Suprapubic skin (tissue), 4 donors: ENCODE results near the gene CDH15. TPM values are rescaled to one million over a fixed set of nuclear protein-coding genes. Genes with fewer than 3 reads are reported as not detected.

Source experiments
- DNase-seq, 2 donors: peaks; one replicate each; pipeline ENCODE4 v3.0.0-alpha.2; 2019; ENCODE audit warnings: low spot score in 2 of 2
- H3K27ac ChIP-seq: fragments of 200-600 bp; sonication (generic); one replicate; pipeline ENCODE4 v1.5.1; 2019
- H3K27me3 ChIP-seq: fragments of 200-600 bp; sonication (generic); one replicate; pipeline ENCODE4 v1.5.1; 2019
- H3K36me3 ChIP-seq: fragments of 200-600 bp; sonication (generic); one replicate; pipeline ENCODE4 v1.5.1; 2019
- H3K4me1 ChIP-seq: fragments of 200-600 bp; sonication (generic); one replicate; pipeline ENCODE4 v1.5.1; 2019
- H3K4me3 ChIP-seq: fragments of 200-600 bp; sonication (generic); one replicate; pipeline ENCODE4 v1.5.1; 2019; ENCODE audit warnings: mild to moderate bottlenecking
- H3K9me3 ChIP-seq: fragments of 200-600 bp; sonication (generic); one replicate; pipeline ENCODE4 v1.5.1; 2019
- EP300 ChIP-seq: sonication (generic); formaldehyde crosslinking; IDR thresholded peaks from one replicate; pipeline ENCODE4 v1.6.1; 2017; ENCODE audit warnings: antibody characterized with exemption
- POLR2A ChIP-seq, 2 donors: fragments of 450-650 bp; IDR thresholded peaks; one replicate each; pipeline ENCODE4 v1.6.1; 2017; ENCODE audit warnings: antibody characterized with exemption in 2 of 2, mild to moderate bottlenecking in 2 of 2, moderate library complexity in 2 of 2
- POLR2AphosphoS5 ChIP-seq, 3 donors: sonication (generic); formaldehyde crosslinking; IDR thresholded peaks; one replicate each; pipeline ENCODE4 v1.6.1; 2017; ENCODE audit warnings: antibody characterized with exemption in 3 of 3
- WGBS: methylation state at CpG from one replicate; pipeline ENCODE4 v1.1.5; 2018; 5-methylcytosine and 5-hydroxymethylcytosine counted together
- total RNA-seq, 4 donors: library from RNA; depleted of rRNA; stranded (reverse); fragments of >200 nt; gene quantifications; one replicate each; pipeline ENCODE4 v1.1.0, GENCODE V29; 2016
- TF ChIP-seq, protein P1 (sequence below), 2 donors: fragments of 200-600 bp in 1 of 2; fragments of 450-650 bp in 1 of 2; sonication (generic) in 1 of 2; IDR thresholded peaks; one replicate each; pipeline ENCODE4 v1.5.1; 2016 to 2019; ENCODE audit warnings: antibody characterized with exemption in 2 of 2, mild to moderate bottlenecking in 1 of 2, moderate library complexity in 1 of 2

The CDH15 gene
- total RNA-seq, 4 donors from 2014 or later, result 0.16 to 0.48 TPM; not detected in 2

DNA sequence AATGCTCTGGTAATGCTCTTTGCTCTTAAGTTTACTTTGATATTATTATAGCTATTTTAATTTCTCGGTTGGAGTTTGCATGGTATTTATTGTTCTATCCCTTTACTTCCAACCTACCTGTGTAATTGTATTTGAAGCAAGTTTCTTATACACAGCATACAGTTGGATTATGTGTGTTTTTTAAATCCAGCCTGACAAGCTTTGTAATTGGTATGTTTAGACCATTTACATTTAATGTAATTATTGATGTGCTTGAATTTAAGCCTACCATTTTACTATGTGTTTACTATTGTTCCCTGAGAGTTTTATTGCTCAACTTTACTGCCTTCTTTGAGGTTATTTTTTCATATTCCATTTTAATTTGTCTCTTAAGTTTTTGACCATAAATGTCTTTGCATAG is 42.2 kb upstream of the CDH15 start:
- Histone ChIP-seq H3K9me3 (no peaks in the 10 kb centered on the region), H3K4me3 (no peak overlapping the region), H3K27ac (no peak overlapping the region), H3K4me1 (no peaks in the 10 kb centered on the region), H3K27me3 (no peaks in the 10 kb centered on the region), H3K36me3 (peaks cover 35% of the 10 kb centered on the region)
- DNase-seq, result no peak
- 94% methylated on average over 1 of the region's 1 CpG for WGBS
- no peak for TF ChIP-seq POLR2A (IDR thresholded peaks at IDR 0.05)
- TF ChIP-seq EP300, result no peak
- TF ChIP-seq, protein P1, sequence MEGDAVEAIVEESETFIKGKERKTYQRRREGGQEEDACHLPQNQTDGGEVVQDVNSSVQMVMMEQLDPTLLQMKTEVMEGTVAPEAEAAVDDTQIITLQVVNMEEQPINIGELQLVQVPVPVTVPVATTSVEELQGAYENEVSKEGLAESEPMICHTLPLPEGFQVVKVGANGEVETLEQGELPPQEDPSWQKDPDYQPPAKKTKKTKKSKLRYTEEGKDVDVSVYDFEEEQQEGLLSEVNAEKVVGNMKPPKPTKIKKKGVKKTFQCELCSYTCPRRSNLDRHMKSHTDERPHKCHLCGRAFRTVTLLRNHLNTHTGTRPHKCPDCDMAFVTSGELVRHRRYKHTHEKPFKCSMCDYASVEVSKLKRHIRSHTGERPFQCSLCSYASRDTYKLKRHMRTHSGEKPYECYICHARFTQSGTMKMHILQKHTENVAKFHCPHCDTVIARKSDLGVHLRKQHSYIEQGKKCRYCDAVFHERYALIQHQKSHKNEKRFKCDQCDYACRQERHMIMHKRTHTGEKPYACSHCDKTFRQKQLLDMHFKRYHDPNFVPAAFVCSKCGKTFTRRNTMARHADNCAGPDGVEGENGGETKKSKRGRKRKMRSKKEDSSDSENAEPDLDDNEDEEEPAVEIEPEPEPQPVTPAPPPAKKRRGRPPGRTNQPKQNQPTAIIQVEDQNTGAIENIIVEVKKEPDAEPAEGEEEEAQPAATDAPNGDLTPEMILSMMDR (IDR thresholded peaks at IDR 0.05), result no peak
- no peak for TF ChIP-seq POLR2AphosphoS5 (IDR thresholded peaks at IDR 0.05)

GRCh38 chr16:89130448-89130847 is 41.1 kb upstream of the CDH15 start:
- Histone ChIP-seq H3K4me1 (no peaks in the 10 kb centered on the region), H3K27me3 (no peaks in the 10 kb centered on the region), H3K27ac (no peak overlapping the region), H3K36me3 (peaks cover 39% of the 10 kb centered on the region), H3K4me3 (no peak overlapping the region), H3K9me3 (no peaks in the 10 kb centered on the region)
- WGBS, result 97% methylated on average over 5 of the region's 5 CpGs
- TF ChIP-seq POLR2A (IDR thresholded peaks at IDR 0.05), result no peak
- DNase-seq, result peak in 1 of 2 donors; percentile 3

- Histone ChIP-seq H3K27ac (no peak overlapping the region), H3K4me1 (no peaks in the 10 kb centered on the region), H3K4me3 (no peak overlapping the region), H3K36me3 (peaks cover 43% of the 10 kb centered on the region), H3K27me3 (no peaks in the 10 kb centered on the region), H3K9me3 (no peaks in the 10 kb centered on the region)
- WGBS, result 94% methylated on average over 15 of the region's 17 CpGs
- peak in 1 of 2 donors; percentile 15 for DNase-seq
- TF ChIP-seq, protein P1 (IDR thresholded peaks at IDR 0.05), result no peak
- TF ChIP-seq POLR2A (IDR thresholded peaks at IDR 0.05), result no peak
- TF ChIP-seq POLR2AphosphoS5 (IDR thresholded peaks at IDR 0.05), result no peak
- no peak for TF ChIP-seq EP300
Observed at GRCh38 chr16:89131783-89132182, 39.8 kb upstream of the CDH15 start.

- H3K4me3 ChIP-seq, result no peak overlapping the region
- H3K27ac ChIP-seq, result no peak overlapping the region
- no peaks in the 10 kb centered on the region for H3K9me3 ChIP-seq
- H3K27me3 ChIP-seq, result no peaks in the 10 kb centered on the region
- no peaks in the 10 kb centered on the region for H3K4me1 ChIP-seq
- WGBS, result 95% methylated on average over 12 of the region's 22 CpGs
- TF ChIP-seq POLR2AphosphoS5 (IDR thresholded peaks at IDR 0.05), result no peak
- peaks cover 47% of the 10 kb centered on the region for H3K36me3 ChIP-seq
- DNase-seq, result peak in 1 of 2 donors; percentile 54
Observed at GRCh38 chr16:89132194-89133005, 39.1 kb upstream of the CDH15 start.

- Histone ChIP-seq H3K4me1 (no peaks in the 10 kb centered on the region), H3K9me3 (no peaks in the 10 kb centered on the region), H3K36me3 (peaks cover 54% of the 10 kb centered on the region), H3K4me3 (no peak overlapping the region), H3K27me3 (no peaks in the 10 kb centered on the region), H3K27ac (no peak overlapping the region)
- 95% methylated on average over 25 of the region's 25 CpGs for WGBS
- TF ChIP-seq POLR2A (IDR thresholded peaks at IDR 0.05) (no peak), EP300 (no peak), POLR2AphosphoS5 (IDR thresholded peaks at IDR 0.05) (no peak)
- TF ChIP-seq, protein P1 (IDR thresholded peaks at IDR 0.05), result no peak
- DNase-seq, result peak in 1 of 2 donors; percentile 44
Observed at GRCh38 chr16:89133457-89134127, 38.0 kb upstream of the CDH15 start.

- Histone ChIP-seq H3K27ac (no peak overlapping the region), H3K27me3 (no peaks in the 10 kb centered on the region), H3K4me1 (no peaks in the 10 kb centered on the region), H3K36me3 (peaks cover 60% of the 10 kb centered on the region), H3K9me3 (no peaks in the 10 kb centered on the region), H3K4me3 (no peak overlapping the region)
- TF ChIP-seq, protein P1 (IDR thresholded peaks at IDR 0.05), result no peak
- TF ChIP-seq EP300, result no peak
- no peak for TF ChIP-seq POLR2AphosphoS5 (IDR thresholded peaks at IDR 0.05)
- TF ChIP-seq POLR2A (IDR thresholded peaks at IDR 0.05), result no peak
- DNase-seq, result peak in 1 of 2 donors; percentile 48
- whole genome bisulfite sequencing, result 92% methylated on average over 20 of the region's 20 CpGs
Observed at GRCh38 chr16:89134269-89134668, 37.3 kb upstream of the CDH15 start.
